Prostate gland (tissue), 2 donors: ENCODE measurements around the gene OR8H1. TPM values are rescaled to one million over a fixed set of nuclear protein-coding genes. Genes with fewer than 3 reads are reported as not detected.

Experiments
- DNase-seq: peaks from one replicate; pipeline ENCODE4 v3.0.0-alpha.2; 2019; ENCODE audit warnings: low spot score
- H3K27ac ChIP-seq, 2 donors: fragments of 200-600 bp; sonication (generic); 2 replicates each; pipeline ENCODE4 v1.5.1; 2017 to 2019
- H3K27me3 ChIP-seq: fragments of 200-600 bp; sonication (generic); replicated peaks from 2 replicates; pipeline ENCODE4 v1.5.1; 2019; ENCODE audit not compliant: insufficient read depth
- H3K36me3 ChIP-seq, 2 donors: fragments of 200-600 bp; sonication (generic); 1 replicate in 1 of 2; 2 replicates in 1 of 2; pipeline versions ENCODE4 v1.5.1 to v1.8.1; 2017 to 2019
- H3K4me1 ChIP-seq: fragments of 200-600 bp; sonication (generic); replicated peaks from 2 replicates; pipeline ENCODE4 v1.5.1; 2019
- H3K4me3 ChIP-seq, 2 donors: fragments of 200-600 bp; sonication (generic); 2 replicates each; pipeline ENCODE4 v1.5.1; 2017 to 2019
- H3K9me3 ChIP-seq: fragments of 200-600 bp; sonication (generic); 2 replicates; pipeline ENCODE4 v1.5.1; 2017
- CTCF ChIP-seq, 4 experiments: fragments of 200-600 bp in 2 of 4; fragments of 450-650 bp in 2 of 4; sonication (generic) in 2 of 4; IDR thresholded peaks; 1 replicate in 3 of 4; 2 replicates in 1 of 4; pipeline ENCODE4 v1.5.1; 2016 to 2019; ENCODE audit warnings: antibody characterized with exemption in 4 of 4, mild to moderate bottlenecking in 2 of 4, moderate library complexity in 2 of 4
- POLR2A ChIP-seq: fragments of 450-650 bp; IDR thresholded peaks from one replicate; pipeline ENCODE4 v1.6.1; 2016; ENCODE audit warnings: antibody characterized with exemption, mild to moderate bottlenecking
- POLR2AphosphoS5 ChIP-seq: sonication (generic); formaldehyde crosslinking; IDR thresholded peaks from one replicate; pipeline ENCODE4 v1.6.1; 2017; ENCODE audit warnings: antibody characterized with exemption
- WGBS: methylation state at CpG from one replicate; pipeline ENCODE4 v1.1.5; 2018; 5-methylcytosine and 5-hydroxymethylcytosine counted together
- intact Hi-C: fragments of 100-400 bp; cut with DNase I; formaldehyde crosslinking; loops from one replicate; pipeline ENCODE4 v1.14.2; 2022
- total RNA-seq, 2 donors: library from RNA; depleted of rRNA; stranded (reverse); fragments of >200 nt; gene quantifications; one replicate each; pipeline ENCODE4 v1.1.0, GENCODE V29; 2016

OR8H1 gene
- total RNA-seq, result not detected

- no peaks in the 10 kb centered on the region for H3K27me3 ChIP-seq
- no peak within 1 kb of the TSS for H3K27ac ChIP-seq
- H3K9me3 ChIP-seq, result no peaks in the 10 kb centered on the region
- H3K4me1 ChIP-seq, result no peaks in the 10 kb centered on the region
- TF ChIP-seq POLR2AphosphoS5, result no peak
- TF ChIP-seq CTCF (IDR thresholded peaks at IDR 0.05), result no peak
- TF ChIP-seq POLR2A, result no peak
- DNase-seq, result no peak
- 69% methylated on average over 2 of the region's 2 CpGs for WGBS
- intact Hi-C loops, result no loop called here
- H3K4me3 ChIP-seq, result no peak within 1 kb of the TSS
- no peaks in the 10 kb centered on the region for H3K36me3 ChIP-seq
These were observed at the start of gene OR8H1 for GRCh38 chr11:56292154-56292553. Gene OR8H1, minus strand, starts transcription at chr11:56292254. Its CDS starts 1,192 bp downstream, at chr11:56291062.

- Histone ChIP-seq H3K27ac (no peak overlapping the region), H3K36me3 (no peaks in the 10 kb centered on the region), H3K9me3 (no peaks in the 10 kb centered on the region), H3K4me3 (no peak overlapping the region), H3K4me1 (no peaks in the 10 kb centered on the region), H3K27me3 (no peaks in the 10 kb centered on the region)
- intact Hi-C loops, result no loop called here
- no peak for DNase-seq
- TF ChIP-seq CTCF (IDR thresholded peaks at IDR 0.05) (no peak), POLR2AphosphoS5 (no peak), POLR2A (no peak)
These were observed 48.2 kb upstream of the OR8H1 start for GRCh38 chr11:56340289-56340688.

GRCh38 chr11:56333156-56333555 is 41.1 kb upstream of the OR8H1 start:
- no peak for DNase-seq
- no peaks in the 10 kb centered on the region for H3K36me3 ChIP-seq
- no peak overlapping the region for H3K4me3 ChIP-seq
- no peaks in the 10 kb centered on the region for H3K27me3 ChIP-seq
- WGBS, result 60% methylated on average over 3 of the region's 3 CpGs
- TF ChIP-seq POLR2AphosphoS5 (no peak), POLR2A (no peak), CTCF (IDR thresholded peaks at IDR 0.05) (no peak)
- H3K4me1 ChIP-seq, result no peaks in the 10 kb centered on the region
- intact Hi-C loops, result no loop called here
- H3K9me3 ChIP-seq, result no peaks in the 10 kb centered on the region
- H3K27ac ChIP-seq, result no peak overlapping the region

GRCh38 chr11:56331861-56332491 is 39.9 kb upstream of the OR8H1 start:
- Histone ChIP-seq H3K4me1 (no peaks in the 10 kb centered on the region), H3K27ac (no peak overlapping the region), H3K4me3 (no peak overlapping the region), H3K36me3 (no peaks in the 10 kb centered on the region), H3K9me3 (no peaks in the 10 kb centered on the region), H3K27me3 (no peaks in the 10 kb centered on the region)
- intact Hi-C loops, result no loop called here
- TF ChIP-seq CTCF (IDR thresholded peaks at IDR 0.05), result no peak
- TF ChIP-seq POLR2AphosphoS5, result no peak
- no peak for TF ChIP-seq POLR2A
- 90% methylated on average over 30 of the region's 34 CpGs for WGBS
- DNase-seq, result no peak

- Histone ChIP-seq H3K4me1 (no peaks in the 10 kb centered on the region), H3K27ac (no peak within 1 kb of the TSS), H3K36me3 (no peaks in the 10 kb centered on the region), H3K9me3 (no peaks in the 10 kb centered on the region), H3K27me3 (no peaks in the 10 kb centered on the region), H3K4me3 (no peak within 1 kb of the TSS)
- intact Hi-C loops, result no loop called here
- DNase-seq, result no peak
- TF ChIP-seq CTCF (IDR thresholded peaks at IDR 0.05) (no peak), POLR2A (no peak), POLR2AphosphoS5 (no peak)
These were observed 22.8 kb upstream of the OR8H1 start, which contains the start of gene OR8K3 for GRCh38 chr11:56314844-56315243. Gene OR8K3, plus strand, starts transcription at chr11:56315144. Its CDS starts 3,163 bp downstream, at chr11:56318307.
